IMR-90 (cell line): Measurements from ENCODE around the gene ANAPC5.
"Not testable (repeated sequence)": the region's sequence is repeated elsewhere in the genome, so short reads cannot be mapped to it uniquely, and the experiment has no call there.

Experiments used
- BHLHE40 ChIP-seq: fragments of 150-350 bp; IDR thresholded peaks from 2 replicates; pipeline ENCODE4 v1.6.1; 2016; ENCODE audit warnings: mild to moderate bottlenecking, low read depth, low read length
- CEBPB ChIP-seq: IDR thresholded peaks from 2 replicates; pipeline ENCODE4 v1.6.1; 2012; ENCODE audit warnings: low read depth, low read length, improper control_type of control experiment
- CHD1 ChIP-seq: IDR thresholded peaks from 2 replicates; pipeline ENCODE4 v1.6.1; 2012; ENCODE audit warnings: low read depth, low read length, improper control_type of control experiment
- FOS ChIP-seq: fragments of 150-350 bp; IDR thresholded peaks from 2 replicates; pipeline ENCODE4 v1.6.1; 2016; ENCODE audit warnings: low read depth, low read length
- MAFK ChIP-seq: IDR thresholded peaks from 2 replicates; pipeline ENCODE4 v1.6.1; 2012; ENCODE audit warnings: low read depth, low read length, improper control_type of control experiment
- MAZ ChIP-seq: IDR thresholded peaks from 2 replicates; pipeline ENCODE4 v1.6.1; 2012; ENCODE audit warnings: low read depth, mild to moderate bottlenecking, low read length, improper control_type of control experiment, moderate library complexity, borderline replicate concordance
- NFE2L2 ChIP-seq: fragments of 150-350 bp; IDR thresholded peaks from 2 replicates; pipeline ENCODE4 v1.6.1; 2016; ENCODE audit warnings: low read depth, mild to moderate bottlenecking, low read length
- POLR2A ChIP-seq: IDR thresholded peaks from 2 replicates; pipeline ENCODE4 v1.6.1; 2012; ENCODE audit warnings: mild to moderate bottlenecking, low read depth, low read length
- RAD21 ChIP-seq: IDR thresholded peaks from 2 replicates; pipeline ENCODE4 v1.6.1; 2012; ENCODE audit warnings: low read length, improper control_type of control experiment
- RFX5 ChIP-seq: IDR thresholded peaks from 2 replicates; pipeline ENCODE4 v1.8.0; 2012; ENCODE audit warnings: low read depth, mild to moderate bottlenecking, low read length, moderate library complexity
- SMC3 ChIP-seq: fragments of 150-350 bp; IDR thresholded peaks from 2 replicates; pipeline ENCODE4 v1.6.1; 2016; ENCODE audit warnings: low read depth, mild to moderate bottlenecking, antibody characterized with exemption, low read length, moderate library complexity
- TF ChIP-seq, protein P1 (sequence below): conservative IDR thresholded peaks from 2 replicates; pipeline ENCODE4 v1.5.1; 2012; ENCODE audit warnings: mild to moderate bottlenecking, low read depth, low read length, improper control_type of control experiment
- TF ChIP-seq, protein P2 (sequence below): fragments of 150-350 bp; IDR thresholded peaks from 2 replicates; pipeline ENCODE4 v1.6.1; 2017; ENCODE audit warnings: mild to moderate bottlenecking, antibody characterized with exemption, low read length, low read depth
- TF ChIP-seq, protein P3 (sequence below): fragments of 150-350 bp; IDR thresholded peaks from 2 replicates; pipeline ENCODE4 v1.6.1; 2016; ENCODE audit warnings: low read depth, mild to moderate bottlenecking, low read length, moderate library complexity, borderline replicate concordance

DNA sequence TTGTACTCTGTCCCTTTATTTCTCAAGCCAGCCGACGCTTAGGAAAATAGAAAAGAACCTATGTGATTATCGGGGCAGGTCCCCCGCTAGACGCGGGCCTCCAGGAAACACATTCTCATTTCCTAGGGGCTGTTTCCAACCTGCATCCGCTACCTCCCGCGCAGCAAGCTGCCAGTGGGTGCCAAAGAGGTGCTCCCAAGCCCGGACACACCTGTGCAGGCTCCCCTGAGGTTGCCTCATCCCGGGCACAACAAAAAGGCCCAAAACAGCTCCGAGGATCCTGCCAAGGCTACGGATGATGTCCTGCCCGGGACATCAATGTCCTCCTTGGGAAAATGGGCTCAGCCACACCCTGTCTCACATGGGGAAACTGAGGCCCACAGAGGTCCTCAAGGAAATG, 71.1 kb downstream of the ANAPC5 start:
- TF ChIP-seq, protein P1, sequence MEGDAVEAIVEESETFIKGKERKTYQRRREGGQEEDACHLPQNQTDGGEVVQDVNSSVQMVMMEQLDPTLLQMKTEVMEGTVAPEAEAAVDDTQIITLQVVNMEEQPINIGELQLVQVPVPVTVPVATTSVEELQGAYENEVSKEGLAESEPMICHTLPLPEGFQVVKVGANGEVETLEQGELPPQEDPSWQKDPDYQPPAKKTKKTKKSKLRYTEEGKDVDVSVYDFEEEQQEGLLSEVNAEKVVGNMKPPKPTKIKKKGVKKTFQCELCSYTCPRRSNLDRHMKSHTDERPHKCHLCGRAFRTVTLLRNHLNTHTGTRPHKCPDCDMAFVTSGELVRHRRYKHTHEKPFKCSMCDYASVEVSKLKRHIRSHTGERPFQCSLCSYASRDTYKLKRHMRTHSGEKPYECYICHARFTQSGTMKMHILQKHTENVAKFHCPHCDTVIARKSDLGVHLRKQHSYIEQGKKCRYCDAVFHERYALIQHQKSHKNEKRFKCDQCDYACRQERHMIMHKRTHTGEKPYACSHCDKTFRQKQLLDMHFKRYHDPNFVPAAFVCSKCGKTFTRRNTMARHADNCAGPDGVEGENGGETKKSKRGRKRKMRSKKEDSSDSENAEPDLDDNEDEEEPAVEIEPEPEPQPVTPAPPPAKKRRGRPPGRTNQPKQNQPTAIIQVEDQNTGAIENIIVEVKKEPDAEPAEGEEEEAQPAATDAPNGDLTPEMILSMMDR, result not testable (repeated sequence)
- not testable (repeated sequence) for TF ChIP-seq POLR2A, CEBPB, RFX5, SMC3, NFE2L2, FOS, BHLHE40, MAFK, CHD1, MAZ, RAD21
- TF ChIP-seq, protein P2, sequence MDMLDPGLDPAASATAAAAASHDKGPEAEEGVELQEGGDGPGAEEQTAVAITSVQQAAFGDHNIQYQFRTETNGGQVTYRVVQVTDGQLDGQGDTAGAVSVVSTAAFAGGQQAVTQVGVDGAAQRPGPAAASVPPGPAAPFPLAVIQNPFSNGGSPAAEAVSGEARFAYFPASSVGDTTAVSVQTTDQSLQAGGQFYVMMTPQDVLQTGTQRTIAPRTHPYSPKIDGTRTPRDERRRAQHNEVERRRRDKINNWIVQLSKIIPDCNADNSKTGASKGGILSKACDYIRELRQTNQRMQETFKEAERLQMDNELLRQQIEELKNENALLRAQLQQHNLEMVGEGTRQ, result not testable (repeated sequence)
- TF ChIP-seq, protein P3, sequence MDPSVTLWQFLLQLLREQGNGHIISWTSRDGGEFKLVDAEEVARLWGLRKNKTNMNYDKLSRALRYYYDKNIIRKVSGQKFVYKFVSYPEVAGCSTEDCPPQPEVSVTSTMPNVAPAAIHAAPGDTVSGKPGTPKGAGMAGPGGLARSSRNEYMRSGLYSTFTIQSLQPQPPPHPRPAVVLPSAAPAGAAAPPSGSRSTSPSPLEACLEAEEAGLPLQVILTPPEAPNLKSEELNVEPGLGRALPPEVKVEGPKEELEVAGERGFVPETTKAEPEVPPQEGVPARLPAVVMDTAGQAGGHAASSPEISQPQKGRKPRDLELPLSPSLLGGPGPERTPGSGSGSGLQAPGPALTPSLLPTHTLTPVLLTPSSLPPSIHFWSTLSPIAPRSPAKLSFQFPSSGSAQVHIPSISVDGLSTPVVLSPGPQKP, result not testable (repeated sequence)
